IMR-90 (cell line): ENCODE data around the gene OR8G1.

ENCODE experiments used
- CTCF ChIP-seq: conservative IDR thresholded peaks from 2 replicates; pipeline ENCODE4 v1.5.1; 2012; ENCODE audit warnings: mild to moderate bottlenecking, low read depth, low read length, improper control_type of control experiment
- FOS ChIP-seq: fragments of 150-350 bp; IDR thresholded peaks from 2 replicates; pipeline ENCODE4 v1.6.1; 2016; ENCODE audit warnings: low read depth, low read length
- MAFK ChIP-seq: IDR thresholded peaks from 2 replicates; pipeline ENCODE4 v1.6.1; 2012; ENCODE audit warnings: low read depth, low read length, improper control_type of control experiment
- MAZ ChIP-seq: IDR thresholded peaks from 2 replicates; pipeline ENCODE4 v1.6.1; 2012; ENCODE audit warnings: low read depth, mild to moderate bottlenecking, low read length, improper control_type of control experiment, moderate library complexity, borderline replicate concordance
- POLR2A ChIP-seq: IDR thresholded peaks from 2 replicates; pipeline ENCODE4 v1.6.1; 2012; ENCODE audit warnings: mild to moderate bottlenecking, low read depth, low read length
- RAD21 ChIP-seq: IDR thresholded peaks from 2 replicates; pipeline ENCODE4 v1.6.1; 2012; ENCODE audit warnings: low read length, improper control_type of control experiment
- RFX5 ChIP-seq: IDR thresholded peaks from 2 replicates; pipeline ENCODE4 v1.8.0; 2012; ENCODE audit warnings: low read depth, mild to moderate bottlenecking, low read length, moderate library complexity

- TF ChIP-seq RFX5: no peak
- no peak for TF ChIP-seq MAFK
- TF ChIP-seq CTCF: no peak
- no peak for TF ChIP-seq MAZ
- no peak for TF ChIP-seq FOS
- no peak for TF ChIP-seq RAD21
- TF ChIP-seq POLR2A: no peak
Measured at GRCh38 chr11:124233376-124233775, 7.5 kb upstream of the OR8G1 start.
